Measurements from ENCODE around the gene PRIMA1.

The PRIMA1 gene

GRCh38 chr14:93693914-93694313 lies 94.4 kb downstream of the PRIMA1 start:
- in situ Hi-C loops (cut with HindIII; ENCODE audit: low sequenced_read_pairs): no loop called here
- DNase-seq (ENCODE audit: low read depth): no peak
- no peak overlapping the region for H3K4me3 ChIP-seq (ENCODE audit: low read depth, low read length)
- TF ChIP-seq CTCF (IDR thresholded peaks at IDR 0.05; ENCODE audit: low read depth, low read length, missing control alignments): no peak

GRCh38 chr14:93691042-93691780 lies 97.1 kb downstream of the PRIMA1 start:
- in situ Hi-C loops (cut with HindIII; ENCODE audit: low sequenced_read_pairs): no loop called here
- TF ChIP-seq CTCF (IDR thresholded peaks at IDR 0.05; ENCODE audit: low read depth, low read length, missing control alignments): no peak

GRCh38 chr14:93690146-93690545 lies 98.1 kb downstream of the PRIMA1 start:
- no peak overlapping the region for H3K4me3 ChIP-seq (ENCODE audit: low read depth, low read length)
- no peak for DNase-seq (ENCODE audit: low read depth)
- in situ Hi-C loops (cut with HindIII; ENCODE audit: low sequenced_read_pairs): no loop called here
- TF ChIP-seq CTCF (IDR thresholded peaks at IDR 0.05; ENCODE audit: low read depth, low read length, missing control alignments): no peak

More at GRCh38 chr14:93691042-93691780, 97.1 kb downstream of the PRIMA1 start:
- no peak for DNase-seq (ENCODE audit: low read depth)
- no peak overlapping the region for H3K4me3 ChIP-seq (ENCODE audit: low read depth, low read length)

GRCh38 chr14:93688820-93689219 lies 99.5 kb downstream of the PRIMA1 start:
- in situ Hi-C loops (cut with HindIII; ENCODE audit: low sequenced_read_pairs): no loop called here
- H3K4me3 ChIP-seq (ENCODE audit: low read depth, low read length): no peak overlapping the region
- DNase-seq (ENCODE audit: low read depth): no peak
- no peak for TF ChIP-seq CTCF (IDR thresholded peaks at IDR 0.05; ENCODE audit: low read depth, low read length, missing control alignments)

GRCh38 chr14:93688239-93688666 lies 100.0 kb downstream of the PRIMA1 start:
- TF ChIP-seq CTCF (IDR thresholded peaks at IDR 0.05; ENCODE audit: low read depth, low read length, missing control alignments): no peak
- DNase-seq (ENCODE audit: low read depth): no peak
- H3K4me3 ChIP-seq (ENCODE audit: low read depth, low read length): no peak overlapping the region
- in situ Hi-C loops (cut with HindIII; ENCODE audit: low sequenced_read_pairs): no loop called here

- H3K4me3 ChIP-seq (ENCODE audit: low read depth, low read length): no peak overlapping the region
- in situ Hi-C loops (cut with HindIII; ENCODE audit: low sequenced_read_pairs): no loop called here
- DNase-seq (ENCODE audit: low read depth): no peak
- TF ChIP-seq CTCF (IDR thresholded peaks at IDR 0.05; ENCODE audit: low read depth, low read length, missing control alignments): no peak
These were observed 102.0 kb downstream of the PRIMA1 start for GRCh38 chr14:93686268-93686667.

Measured in astrocyte of the cerebellum (primary cell).